ENCODE results near the gene FAHD2A. TPM values are rescaled to one million over a fixed set of nuclear protein-coding genes. Genes with fewer than 3 reads are reported as not detected.

Gene FAHD2A
- total and polyA plus RNA-seq, 2 experiments from 2014 or later = 27.6 to 51.0 TPM

- H3K4me1 ChIP-seq (ENCODE audit: insufficient read depth) = no peaks in the 10 kb centered on the region
- H3K79me2 ChIP-seq (replicated peaks; ENCODE audit: insufficient read depth) = no peaks in the 10 kb centered on the region
- H3K4me2 ChIP-seq = no peak overlapping the region
- no peak overlapping the region for H3K27ac Mint-ChIP-seq
- no peak for DNase-seq (ENCODE audit: low spot score)
- no peaks in the 10 kb centered on the region for H3F3A ChIP-seq (replicated peaks; ENCODE audit: low read depth)
- H3K4me3 ChIP-seq = no peak overlapping the region
- H3K9me2 ChIP-seq (ENCODE audit: insufficient read depth) = no peaks in the 10 kb centered on the region
- peaks cover 6% of the 10 kb centered on the region for H3K27me3 Mint-ChIP-seq (ENCODE audit: insufficient read depth, low read depth, poor library complexity)
- H3K36me3 ChIP-seq (ENCODE audit: insufficient read depth) = no peaks in the 10 kb centered on the region
- no peak overlapping the region for H3K27ac ChIP-seq (ENCODE audit: low read depth)
- H4K20me1 ChIP-seq (replicated peaks; ENCODE audit: insufficient read depth) = no peaks in the 10 kb centered on the region
- TF ChIP-seq NANOG (IDR thresholded peaks at IDR 0.05; ENCODE audit: borderline replicate concordance) = no peak
- TF ChIP-seq REST (IDR thresholded peaks at IDR 0.05; ENCODE audit: unreplicated experiment) = no peak
- TF ChIP-seq JUNB (IDR thresholded peaks at IDR 0.05; ENCODE audit: unreplicated experiment) = no peak
- TF ChIP-seq CREB1 (CRISPR knock-in tag; IDR thresholded peaks at IDR 0.05; ENCODE audit: low read depth) = no peak
- no peak for TF ChIP-seq CTCF (conservative IDR thresholded peaks at IDR 0.05; ENCODE audit: low read depth in 2 of 2)
- no peak for TF ChIP-seq STAT1 (IDR thresholded peaks at IDR 0.05; ENCODE audit: unreplicated experiment)
- TF ChIP-seq EZH2 (IDR thresholded peaks at IDR 0.05; ENCODE audit: low read depth, unreplicated experiment) = no peak
- TF ChIP-seq EZH2phosphoT487 (IDR thresholded peaks at IDR 0.05; ENCODE audit: unreplicated experiment) = no peak
- TF ChIP-seq POLR2AphosphoS5 (IDR thresholded peaks at IDR 0.05; ENCODE audit: low read depth) = no peak
- no peak for TF ChIP-seq ZNF331 (CRISPR knock-in tag; IDR thresholded peaks at IDR 0.05; ENCODE audit: low read depth)
- TF ChIP-seq ZNF114 (CRISPR knock-in tag; IDR thresholded peaks at IDR 0.05) = no peak
- TF ChIP-seq ZNF462 (CRISPR knock-in tag; IDR thresholded peaks at IDR 0.05) = no peak
- TF ChIP-seq ETS1 (IDR thresholded peaks at IDR 0.05) = no peak
- no peaks in the 10 kb centered on the region for H3K4me1 Mint-ChIP-seq
- no peaks in the 10 kb centered on the region; the same call in 2 of the 3 replicates for H3K36me3 Mint-ChIP-seq (ENCODE audit: low read depth)
- H3K27me3 ChIP-seq (ENCODE audit: insufficient read depth) = no peaks in the 10 kb centered on the region
- ATAC-seq = no peak
- H2AFZ ChIP-seq = no peak overlapping the region
- H3K9me3 Mint-ChIP-seq = peaks cover 12% of the 10 kb centered on the region
- no peak overlapping the region for H3K4me3 Mint-ChIP-seq
These were observed 48.0 kb upstream of the FAHD2A start for GRCh38 chr2:95354469-95354901.

All from GM23338 (cell line).